HepG2 (cell line): Measurements from ENCODE around the gene CNBD2. TPM values are rescaled to one million over a fixed set of nuclear protein-coding genes. Genes with fewer than 3 reads are reported as not detected.
"Not testable (repeated sequence)": the region's sequence is repeated elsewhere in the genome, so short reads cannot be mapped to it uniquely, and the experiment has no call there.

Experiments used
- ATAC-seq: fragments of 200-7000 bp; cut with Tn5 transposase; 3 replicates; pipeline ENCODE4 v1.9.1; 2020; ENCODE audit warnings: mild to moderate bottlenecking, moderate library complexity
- BruUV-seq: library from RNA; stranded (reverse); fragments of 400-500 nt; replicated peaks from 2 replicates; lab custom pipeline; 2021; lab: Mats Ljungman, UMichigan
- CTCF ChIA-PET: fragments of 300-600 bp; formaldehyde crosslinking; extraction: SDS; loops from one replicate; lab custom pipeline; 2021; ENCODE audit warnings: low total read pairs, inconsistent platforms, low intra/inter-chr PET ratio; lab: Yijun Ruan, JAX
- POLR2A ChIA-PET: fragments of 350-600 bp; sonication (Branson Sonifier 250); formaldehyde crosslinking; loops from one replicate; lab custom pipeline; 2020; ENCODE audit warnings: antibody characterized with exemption, inconsistent platforms; lab: Yijun Ruan, JAX
- DNase-seq: peaks from one replicate; pipeline ENCODE4 v3.0.0-alpha.2; 2015; ENCODE audit warnings: low spot score
- FAIRE-seq: peaks from 3 replicates; lab custom pipeline; 2011; peaks lifted over from hg19 to GRCh38; lab: Jason Lieb, UNC
- H2AFZ ChIP-seq: one replicate; pipeline ENCODE4 v1.6.1; 2011; ENCODE audit warnings: low read length, inconsistent platforms
- H3K27ac ChIP-seq: fragments of 300-600 bp; 3 replicates; pipeline ENCODE4 v1.8.0; 2011; ENCODE audit warnings: mixed run types, mild to moderate bottlenecking, mixed read lengths, low read length, inconsistent platforms; ENCODE audit not compliant: insufficient read depth; ENCODE audit errors: extremely low read length
- H3K27me3 ChIP-seq, 2 experiments: fragments of 200-600 bp in 1 of 2; 2 replicates in 1 of 2; 3 replicates in 1 of 2; pipeline versions ENCODE4 v1.6.0 to v1.8.0; 2011; ENCODE audit warnings: low read length in 2 of 2, mild to moderate bottlenecking in 2 of 2, moderate library complexity in 2 of 2, inconsistent platforms in 1 of 2; ENCODE audit not compliant: insufficient read depth in 2 of 2, control insufficient read depth in 1 of 2
- H3K36me3 ChIP-seq, 2 experiments: fragments of 200-600 bp in 1 of 2; replicated peaks in 1 of 2; 2 replicates in 1 of 2; 3 replicates in 1 of 2; pipeline versions ENCODE4 v1.5.1 to v1.8.0; 2011; ENCODE audit warnings: low read length in 2 of 2, inconsistent platforms in 1 of 2; ENCODE audit not compliant: insufficient read depth in 2 of 2, control insufficient read depth in 1 of 2
- H3K4me1 ChIP-seq: 2 replicates; pipeline ENCODE4 v1.5.1; 2012; ENCODE audit warnings: low read length, inconsistent platforms; ENCODE audit not compliant: insufficient read depth
- H3K4me2 ChIP-seq: 2 replicates; pipeline ENCODE4 v1.6.0; 2011; ENCODE audit warnings: low read depth, low read length, inconsistent platforms
- H3K4me3 ChIP-seq, 3 experiments: fragments of 200-600 bp in 1 of 3; sonication (generic), shearing (Covaris generic) in 1 of 3; replicated peaks in 1 of 3; 2 replicates each; pipeline ENCODE4 v1.5.1; 2011 to 2016; ENCODE audit warnings: low read length in 3 of 3, inconsistent platforms in 2 of 3, low read depth in 2 of 3, mild to moderate bottlenecking in 2 of 3, control low read depth in 1 of 3, mixed read lengths in 1 of 3; ENCODE audit not compliant: insufficient read depth in 1 of 3
- H3K79me2 ChIP-seq: one replicate; pipeline ENCODE4 v1.6.1; 2011; ENCODE audit warnings: low read length, inconsistent platforms; ENCODE audit not compliant: insufficient read depth
- H3K9ac ChIP-seq: 2 replicates; pipeline ENCODE4 v1.6.0; 2011; ENCODE audit warnings: mild to moderate bottlenecking, low read depth, low read length, inconsistent platforms; ENCODE audit not compliant: insufficient read depth
- H3K9me3 ChIP-seq: 2 replicates; pipeline ENCODE4 v1.5.1; 2012; ENCODE audit warnings: mild to moderate bottlenecking, low read length
- H4K20me1 ChIP-seq: 2 replicates; pipeline ENCODE4 v1.6.0; 2011; ENCODE audit warnings: inconsistent platforms, mild to moderate bottlenecking, low read length, moderate library complexity; ENCODE audit not compliant: insufficient read depth
- ADNP ChIP-seq: sonication (generic); formaldehyde crosslinking; IDR thresholded peaks from 2 replicates; pipeline ENCODE4 v1.4.0; 2020; ENCODE audit warnings: missing genetic modification reagents
- CEBPB ChIP-seq: IDR thresholded peaks from 2 replicates; pipeline ENCODE4 v1.6.1; 2011; ENCODE audit warnings: low read depth, low read length, improper control_type of control experiment, borderline replicate concordance
- CTCF ChIP-seq: sonication (generic); formaldehyde crosslinking; IDR thresholded peaks from 2 replicates; pipeline ENCODE4 v1.5.0; 2020; ENCODE audit warnings: mild to moderate bottlenecking, missing genetic modification reagents, moderate library complexity
- HNF1B ChIP-seq: sonication (generic); formaldehyde crosslinking; IDR thresholded peaks from 2 replicates; pipeline ENCODE4 v1.5.1; 2020; ENCODE audit warnings: mild to moderate bottlenecking, moderate library complexity, missing genetic modification reagents
- KDM5A ChIP-seq: fragments of 200-600 bp; sonication (generic); IDR thresholded peaks from 2 replicates; pipeline ENCODE4 v1.7.0; 2018; ENCODE audit warnings: antibody characterized with exemption, mild to moderate bottlenecking, low read length, borderline replicate concordance
- MLLT10 ChIP-seq: sonication (generic); formaldehyde crosslinking; IDR thresholded peaks from 2 replicates; pipeline ENCODE4 v1.4.0; 2020; ENCODE audit warnings: missing genetic modification reagents
- PCBP1 ChIP-seq: fragments of 200-400 bp; formaldehyde crosslinking; IDR thresholded peaks from 2 replicates; pipeline ENCODE4 v1.6.1; 2017; ENCODE audit warnings: mild to moderate bottlenecking, low read depth, low read length, borderline replicate concordance
- RCOR2 ChIP-seq: IDR thresholded peaks from 2 replicates; pipeline ENCODE4 v1.6.1; 2016; ENCODE audit warnings: missing biosample characterization, missing genetic modification reagents
- ZNF350 ChIP-seq: sonication (generic); formaldehyde crosslinking; IDR thresholded peaks from 2 replicates; pipeline ENCODE4 v1.4.0; 2020; ENCODE audit warnings: mild to moderate bottlenecking, low read depth, missing genetic modification reagents, borderline replicate concordance
- ZNF552 ChIP-seq: sonication (generic); formaldehyde crosslinking; IDR thresholded peaks from 2 replicates; pipeline ENCODE4 v1.9.0; 2022; ENCODE audit warnings: missing genetic modification reagents, mild to moderate bottlenecking, borderline replicate concordance
- WGBS: methylation state at CpG from one replicate; pipeline ENCODE4 v1.1.6; 2017; ENCODE audit warnings: low lambda C conversion rate; 5-methylcytosine and 5-hydroxymethylcytosine counted together
- in situ Hi-C: cut with HindIII; loops from 2 replicates; pipeline ENCODE4 v1.10.0; 2017; ENCODE audit warnings: low pct_unique_long_range_greater_than_20kb; ENCODE audit not compliant: extremely low pct_ligation_motif_present
- intact Hi-C: fragments of 100-400 bp; cut with micrococcal nuclease; formaldehyde crosslinking; loops from one replicate; pipeline ENCODE4 v1.10.0; 2022; ENCODE audit not compliant: unreplicated experiment
- polyA plus RNA-seq, 8 experiments: library from polyadenylated mRNA; depleted of rRNA in 3 of 8; stranded (reverse) in 7 of 8; unstranded in 1 of 8; fragments of >200 nt; fragmentation: Illumina TruSeq in 4 of 8; extraction: Trizol in 4 of 8; gene quantifications; 2 replicates each; pipeline versions ENCODE4 v1.2.1 to v1.2.3, GENCODE V29; 2011 to 2016; ENCODE audit warnings: low read depth in 4 of 8, missing spikeins in 1 of 8, mixed read lengths in 1 of 8; ENCODE audit not compliant: insufficient read depth in 1 of 8
- total RNA-seq, 5 experiments: library from RNA; depleted of rRNA; stranded (reverse); fragments of >200 nt; fragmentation: Illumina TruSeq; extraction: Trizol; gene quantifications; 2 replicates each; pipeline ENCODE4 v1.2.3, GENCODE V29; 2016; ENCODE audit warnings: low read depth in 1 of 5

The CNBD2 gene
- total and polyA plus RNA-seq, 2 of the 13 experiments (the other 11 are each of a cell fraction or from before 2014, with no cell fraction given), result 12.4 to 22.8 TPM

- H3K36me3 ChIP-seq, DNase-seq, H3K4me2 ChIP-seq, H4K20me1 ChIP-seq, ATAC-seq, in situ Hi-C loops, H3K9me3 ChIP-seq, H2AFZ ChIP-seq, POLR2A ChIA-PET, H3K9ac ChIP-seq, FAIRE-seq, H3K27ac ChIP-seq, H3K27me3 ChIP-seq, intact Hi-C loops, H3K79me2 ChIP-seq, BruUV-seq, H3K4me3 ChIP-seq, CTCF ChIA-PET: not testable (repeated sequence)
- peak; percentile 23; the same call in 1 of the 2 replicates for TF ChIP-seq CTCF (CRISPR knock-in tag)
- WGBS, result 13% methylated on average over 5 of the region's 5 CpGs
- peaks cover 12% of the 10 kb centered on the region; the same call in 1 of the 2 replicates for H3K4me1 ChIP-seq
Measured at GRCh38 chr20:36077762-36078161, 109.4 kb downstream of the CNBD2 start.

GRCh38 chr20:36079486-36079885 is 111.1 kb downstream of the CNBD2 start:
- no peak overlapping the region for H3K27ac ChIP-seq
- intact Hi-C loops, result no loop called here
- TF ChIP-seq RCOR2 (no peak), CEBPB (no peak), PCBP1 (no peak), ZNF552 (CRISPR knock-in tag) (no peak), MLLT10 (CRISPR knock-in tag) (no peak), HNF1B (no peak), ADNP (CRISPR knock-in tag) (no peak), KDM5A (no peak), ZNF350 (CRISPR knock-in tag) (no peak)

More at GRCh38 chr20:36079486-36079885, 111.1 kb downstream of the CNBD2 start:
- no peak overlapping the region for H3K4me2 ChIP-seq
- H2AFZ ChIP-seq, result no peak overlapping the region
- H3K4me3 ChIP-seq, result no peak overlapping the region
- H4K20me1 ChIP-seq, result no peaks in the 10 kb centered on the region
- H3K9ac ChIP-seq, result no peak overlapping the region
- no TSS peak for BruUV-seq
- H3K4me1 ChIP-seq, result peaks cover 7% of the 10 kb centered on the region; the same call in 1 of the 2 replicates
- ATAC-seq (no peak), FAIRE-seq (no peak), DNase-seq (no peak)
- peaks cover 5% of the 10 kb centered on the region; the same call in 1 of the 2 replicates for H3K9me3 ChIP-seq
- no peaks in the 10 kb centered on the region for H3K36me3 ChIP-seq
- in situ Hi-C loops, result no loop called here
- ChIA-PET POLR2A (interaction anchor here (1.5 kb wide), 1 partner anchor 125 kb away, joined by 3 read pairs; the partner anchor contains the start of gene SCAND1), CTCF (no interaction called here)
- H3K79me2 ChIP-seq, result no peaks in the 10 kb centered on the region
- 0 out of 5 replicates have a peak, but pooled peaks cover 0 to 4% of the 10 kb centered on the region in 2 experiments for H3K27me3 ChIP-seq
- WGBS, result 60% methylated on average over 6 of the region's 6 CpGs
